ENCODE data around the gene CLSTN3.

DNA sequence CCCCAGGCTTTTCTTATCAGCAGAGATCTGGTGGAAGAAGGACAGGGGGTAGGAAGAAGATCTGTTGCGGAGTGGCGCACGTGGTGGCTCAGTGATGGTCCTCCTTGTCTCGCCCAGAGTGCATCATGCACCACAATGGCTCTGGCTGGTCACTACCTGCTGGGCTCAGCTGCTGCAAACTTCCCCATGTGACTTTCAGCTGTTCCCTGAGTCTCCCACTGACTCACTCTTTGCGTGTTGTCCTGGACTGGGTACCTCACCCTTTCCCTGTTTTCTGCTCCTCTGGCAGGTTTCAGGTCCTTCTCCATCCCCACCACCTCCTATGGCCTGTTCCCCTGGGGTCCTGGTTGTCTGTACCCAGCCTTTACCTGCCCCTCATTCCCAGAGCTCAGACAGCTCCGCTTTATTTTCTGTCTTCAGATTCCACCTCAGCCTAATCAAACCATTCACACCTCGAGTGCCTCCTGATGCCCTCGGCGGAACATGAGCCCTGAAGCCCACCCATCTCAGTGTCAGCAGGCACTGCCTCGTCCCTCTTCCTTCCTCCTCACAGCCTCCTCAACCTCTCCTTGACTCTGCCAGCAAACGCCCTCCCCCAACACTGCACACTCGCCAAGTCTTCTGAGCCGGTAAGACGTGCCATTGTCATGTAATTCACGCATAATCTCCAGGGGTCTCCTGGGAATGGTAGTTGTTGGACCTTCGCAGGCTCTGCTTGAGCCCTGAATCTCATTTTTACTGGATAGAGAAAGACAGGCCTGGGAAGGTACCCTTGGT is 39.8 kb upstream of the CLSTN3 start:
- TF ChIP-seq ZNF48 (tag by site-specific recombination; IDR thresholded peaks at IDR 0.05) (no peak), SALL2 (tag by site-specific recombination; IDR thresholded peaks at IDR 0.05; ENCODE audit: borderline replicate concordance) (no peak), ZNF510 (tag by site-specific recombination; IDR thresholded peaks at IDR 0.05; ENCODE audit: insufficient replicate concordance) (no peak), ZBTB11 (tag by site-specific recombination; conservative IDR thresholded peaks at IDR 0.05; ENCODE audit: low read depth) (no peak), ZBTB8A (tag by site-specific recombination; IDR thresholded peaks at IDR 0.05) (no peak), ZNF174 (tag by site-specific recombination; IDR thresholded peaks at IDR 0.05) (no peak), YY1 (tag by site-specific recombination; IDR thresholded peaks at IDR 0.05) (no peak), BCL11B (tag by site-specific recombination; IDR thresholded peaks at IDR 0.05; ENCODE audit: low read depth) (no peak)
- TF ChIP-seq, protein P1, sequence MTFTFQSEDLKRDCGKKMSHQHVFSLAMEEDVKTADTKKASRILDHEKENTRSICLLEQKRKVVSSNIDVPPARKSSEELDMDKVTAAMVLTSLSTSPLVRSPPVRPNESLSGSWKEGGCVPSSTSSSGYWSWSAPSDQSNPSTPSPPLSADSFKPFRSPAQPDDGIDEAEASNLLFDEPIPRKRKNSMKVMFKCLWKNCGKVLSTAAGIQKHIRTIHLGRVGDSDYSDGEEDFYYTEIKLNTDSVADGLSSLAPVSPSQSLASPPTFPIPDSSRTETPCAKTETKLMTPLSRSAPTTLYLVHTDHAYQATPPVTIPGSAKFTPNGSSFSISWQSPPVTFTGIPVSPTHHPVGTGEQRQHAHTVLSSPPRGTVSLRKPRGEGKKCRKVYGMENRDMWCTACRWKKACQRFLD (tag by site-specific recombination; IDR thresholded peaks at IDR 0.05) = no peak
- TF ChIP-seq, protein P2, sequence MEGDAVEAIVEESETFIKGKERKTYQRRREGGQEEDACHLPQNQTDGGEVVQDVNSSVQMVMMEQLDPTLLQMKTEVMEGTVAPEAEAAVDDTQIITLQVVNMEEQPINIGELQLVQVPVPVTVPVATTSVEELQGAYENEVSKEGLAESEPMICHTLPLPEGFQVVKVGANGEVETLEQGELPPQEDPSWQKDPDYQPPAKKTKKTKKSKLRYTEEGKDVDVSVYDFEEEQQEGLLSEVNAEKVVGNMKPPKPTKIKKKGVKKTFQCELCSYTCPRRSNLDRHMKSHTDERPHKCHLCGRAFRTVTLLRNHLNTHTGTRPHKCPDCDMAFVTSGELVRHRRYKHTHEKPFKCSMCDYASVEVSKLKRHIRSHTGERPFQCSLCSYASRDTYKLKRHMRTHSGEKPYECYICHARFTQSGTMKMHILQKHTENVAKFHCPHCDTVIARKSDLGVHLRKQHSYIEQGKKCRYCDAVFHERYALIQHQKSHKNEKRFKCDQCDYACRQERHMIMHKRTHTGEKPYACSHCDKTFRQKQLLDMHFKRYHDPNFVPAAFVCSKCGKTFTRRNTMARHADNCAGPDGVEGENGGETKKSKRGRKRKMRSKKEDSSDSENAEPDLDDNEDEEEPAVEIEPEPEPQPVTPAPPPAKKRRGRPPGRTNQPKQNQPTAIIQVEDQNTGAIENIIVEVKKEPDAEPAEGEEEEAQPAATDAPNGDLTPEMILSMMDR (tag by site-specific recombination; IDR thresholded peaks at IDR 0.05) = no peak
- TF ChIP-seq, protein P3, sequence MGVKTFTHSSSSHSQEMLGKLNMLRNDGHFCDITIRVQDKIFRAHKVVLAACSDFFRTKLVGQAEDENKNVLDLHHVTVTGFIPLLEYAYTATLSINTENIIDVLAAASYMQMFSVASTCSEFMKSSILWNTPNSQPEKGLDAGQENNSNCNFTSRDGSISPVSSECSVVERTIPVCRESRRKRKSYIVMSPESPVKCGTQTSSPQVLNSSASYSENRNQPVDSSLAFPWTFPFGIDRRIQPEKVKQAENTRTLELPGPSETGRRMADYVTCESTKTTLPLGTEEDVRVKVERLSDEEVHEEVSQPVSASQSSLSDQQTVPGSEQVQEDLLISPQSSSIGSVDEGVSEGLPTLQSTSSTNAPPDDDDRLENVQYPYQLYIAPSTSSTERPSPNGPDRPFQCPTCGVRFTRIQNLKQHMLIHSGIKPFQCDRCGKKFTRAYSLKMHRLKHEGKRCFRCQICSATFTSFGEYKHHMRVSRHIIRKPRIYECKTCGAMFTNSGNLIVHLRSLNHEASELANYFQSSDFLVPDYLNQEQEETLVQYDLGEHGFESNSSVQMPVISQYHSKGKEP (tag by site-specific recombination; IDR thresholded peaks at IDR 0.05) = no peak
- TF ChIP-seq, protein P4, sequence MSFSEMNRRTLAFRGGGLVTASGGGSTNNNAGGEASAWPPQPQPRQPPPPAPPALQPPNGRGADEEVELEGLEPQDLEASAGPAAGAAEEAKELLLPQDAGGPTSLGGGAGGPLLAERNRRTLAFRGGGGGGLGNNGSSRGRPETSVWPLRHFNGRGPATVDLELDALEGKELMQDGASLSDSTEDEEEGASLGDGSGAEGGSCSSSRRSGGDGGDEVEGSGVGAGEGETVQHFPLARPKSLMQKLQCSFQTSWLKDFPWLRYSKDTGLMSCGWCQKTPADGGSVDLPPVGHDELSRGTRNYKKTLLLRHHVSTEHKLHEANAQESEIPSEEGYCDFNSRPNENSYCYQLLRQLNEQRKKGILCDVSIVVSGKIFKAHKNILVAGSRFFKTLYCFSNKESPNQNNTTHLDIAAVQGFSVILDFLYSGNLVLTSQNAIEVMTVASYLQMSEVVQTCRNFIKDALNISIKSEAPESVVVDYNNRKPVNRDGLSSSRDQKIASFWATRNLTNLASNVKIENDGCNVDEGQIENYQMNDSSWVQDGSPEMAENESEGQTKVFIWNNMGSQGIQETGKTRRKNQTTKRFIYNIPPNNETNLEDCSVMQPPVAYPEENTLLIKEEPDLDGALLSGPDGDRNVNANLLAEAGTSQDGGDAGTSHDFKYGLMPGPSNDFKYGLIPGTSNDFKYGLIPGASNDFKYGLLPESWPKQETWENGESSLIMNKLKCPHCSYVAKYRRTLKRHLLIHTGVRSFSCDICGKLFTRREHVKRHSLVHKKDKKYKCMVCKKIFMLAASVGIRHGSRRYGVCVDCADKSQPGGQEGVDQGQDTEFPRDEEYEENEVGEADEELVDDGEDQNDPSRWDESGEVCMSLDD (tag by site-specific recombination; IDR thresholded peaks at IDR 0.05) = no peak

Measured in HEK293 (cell line).